AML-193 (cell line): ENCODE measurements around the gene MAP4K3.
"Not testable (repeated sequence)": the region's sequence is repeated elsewhere in the genome, so short reads cannot be mapped to it uniquely, and the experiment has no call there.

Source experiments
- DNase-seq, 2 experiments: peaks; one replicate each; lab custom pipeline; 2025; lab: John Stamatoyannopoulos, UW

The MAP4K3 gene

DNA sequence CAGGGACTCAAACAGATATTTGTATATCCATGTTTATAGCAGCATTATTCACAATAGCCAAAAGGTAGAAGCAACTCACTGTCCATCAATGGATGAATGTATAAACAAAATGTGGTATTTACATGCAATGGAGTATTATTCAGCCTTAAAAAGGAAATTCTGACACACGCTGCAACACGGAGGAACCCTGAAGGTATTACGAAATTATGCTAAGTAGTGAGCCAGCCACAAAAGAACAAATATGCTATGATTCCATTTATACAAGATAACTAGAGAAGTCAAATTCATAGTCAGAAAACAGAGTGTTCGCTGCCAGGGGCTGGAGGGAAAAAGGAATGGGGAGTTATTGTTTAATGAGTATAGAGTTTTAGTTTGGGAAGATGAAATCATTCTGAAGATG is 132.4 kb downstream of the MAP4K3 start:
- DNase-seq, result no peak

DNA sequence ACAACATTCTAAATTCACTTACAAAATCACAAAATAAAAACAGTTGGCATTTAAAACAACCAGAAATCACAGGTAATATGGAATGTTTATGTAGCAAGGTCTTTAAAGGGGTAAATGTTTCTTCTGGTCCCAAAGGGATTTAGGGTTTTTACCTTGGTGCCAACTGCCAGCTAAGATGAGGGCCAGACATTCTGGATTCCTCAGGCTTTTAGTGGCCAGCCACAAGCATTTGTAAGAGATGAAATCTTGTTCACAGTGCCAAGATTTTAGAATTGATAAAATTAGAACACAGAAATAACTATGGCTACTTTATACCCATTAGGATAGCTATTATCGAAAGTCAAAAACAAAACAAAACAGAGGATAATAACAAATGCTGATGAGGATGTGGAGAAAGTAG is 132.9 kb downstream of the MAP4K3 start:
- no peak for DNase-seq

DNA sequence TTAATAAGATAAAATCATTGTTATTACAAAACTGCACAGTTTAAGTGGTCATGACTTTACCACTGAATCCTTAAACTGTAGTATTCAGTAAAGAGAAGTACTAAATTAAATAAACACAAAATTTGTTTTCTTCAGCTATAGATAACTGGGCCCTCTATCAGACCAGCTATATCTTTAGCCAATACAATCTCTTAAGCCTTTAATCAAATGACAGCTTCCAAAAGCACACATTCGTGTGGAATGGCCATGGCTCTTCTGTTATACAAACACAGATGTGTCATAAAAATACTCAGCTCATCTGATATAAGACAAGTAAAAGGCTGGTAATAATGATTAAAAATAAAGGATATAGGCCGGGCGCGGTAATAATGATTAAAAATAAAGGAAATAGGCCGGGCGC is 135.7 kb downstream of the MAP4K3 start:
- DNase-seq, result no peak

DNA sequence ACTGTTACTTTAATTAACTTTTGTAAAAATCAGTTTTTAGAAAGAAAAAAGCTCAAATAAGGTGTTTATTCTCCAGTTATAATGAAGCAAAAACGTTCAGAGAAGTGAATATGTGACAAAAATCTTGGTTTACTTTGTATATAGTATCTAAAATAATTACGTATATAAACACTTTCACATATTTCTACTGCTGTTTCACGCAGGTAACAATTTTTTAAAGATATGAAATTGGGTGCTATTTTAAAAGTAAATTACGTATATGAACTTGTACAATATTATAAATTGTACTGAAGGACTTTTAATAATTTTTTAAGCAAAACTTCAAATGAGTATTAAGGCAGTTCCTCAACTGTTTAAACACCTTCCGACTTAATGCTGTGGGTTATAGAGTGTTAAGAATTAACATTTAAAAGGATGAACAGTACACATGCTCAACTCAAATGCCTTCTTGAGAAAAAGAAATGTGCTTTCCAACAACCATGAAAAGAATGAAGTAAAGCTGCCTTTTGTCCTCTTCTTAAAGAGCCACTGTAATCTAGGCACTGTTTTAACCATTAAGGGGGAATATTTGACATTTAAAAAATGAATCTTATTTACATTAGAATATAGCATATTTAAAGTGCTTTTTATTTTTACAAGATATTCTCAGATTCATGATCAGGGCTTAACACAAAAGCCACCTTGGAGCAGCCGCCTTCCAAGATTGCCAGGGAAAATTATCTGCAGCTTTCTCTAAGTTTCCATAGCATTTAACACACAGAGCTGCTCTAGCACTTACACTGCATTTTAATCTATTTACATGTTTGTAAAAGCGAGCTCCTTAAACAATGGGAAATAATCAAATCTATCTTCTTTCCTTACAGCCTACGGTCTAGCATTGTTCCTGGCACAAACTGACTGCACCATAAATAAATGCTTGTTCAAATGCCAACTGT is 136.8 kb downstream of the MAP4K3 start:
- no peak for DNase-seq

DNA sequence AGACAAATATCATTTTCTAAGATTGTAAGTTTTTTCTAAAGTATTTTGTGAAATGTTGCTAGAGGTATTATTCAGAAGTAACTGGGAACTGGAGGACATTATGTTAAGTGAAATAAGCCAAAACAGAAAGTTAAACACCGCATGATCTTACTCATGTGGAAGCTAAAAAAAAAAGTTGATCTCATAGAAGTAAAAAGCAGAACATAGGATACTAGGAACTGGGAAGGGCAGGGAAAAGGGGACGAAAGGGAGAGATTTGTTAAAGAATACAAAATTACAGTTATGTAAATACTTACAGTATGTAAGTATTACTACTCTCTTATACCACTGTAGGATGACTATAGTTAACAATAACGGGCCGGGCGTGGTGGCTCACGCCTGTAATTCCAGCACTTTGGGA is 146.7 kb downstream of the MAP4K3 start:
- DNase-seq, result no peak

DNA sequence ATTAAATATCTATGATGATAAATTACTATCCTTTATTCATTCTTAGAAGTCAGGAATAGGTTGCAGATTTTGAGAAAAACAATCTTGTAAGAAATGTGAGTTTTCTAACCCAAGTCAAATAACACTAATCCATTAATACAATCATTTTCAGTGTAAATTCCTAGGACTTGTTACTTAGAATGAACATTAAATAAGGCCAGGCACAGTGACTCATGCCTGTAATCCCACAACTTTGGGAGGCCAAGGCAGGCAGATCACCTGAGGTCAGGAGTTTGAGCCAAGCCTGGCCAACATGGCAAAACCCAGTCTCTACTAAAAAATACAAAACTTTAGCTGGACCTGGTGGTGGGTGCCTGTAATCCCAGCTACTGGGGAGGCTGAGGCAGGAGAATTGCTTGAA is 147.5 kb downstream of the MAP4K3 start:
- DNase-seq, result no peak

DNA sequence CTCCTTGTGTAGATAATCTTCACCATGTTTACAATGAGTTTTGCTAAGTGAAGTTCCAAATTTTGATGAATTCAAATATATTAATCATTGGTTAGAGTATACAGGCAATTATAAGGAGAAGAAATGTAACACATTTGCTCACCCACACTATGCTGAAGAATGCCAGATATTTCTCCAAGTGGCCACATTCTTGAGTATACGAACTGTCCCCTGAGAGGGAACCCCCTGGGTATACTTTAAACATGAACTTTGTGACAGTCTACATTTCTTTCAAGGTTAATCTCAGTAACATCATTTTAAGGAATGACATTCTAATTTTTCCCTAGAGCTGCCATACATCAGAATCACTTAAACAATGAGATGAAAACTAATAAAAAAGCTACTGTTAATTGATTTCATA is 153.5 kb downstream of the MAP4K3 start:
- DNase-seq, result no peak

DNA sequence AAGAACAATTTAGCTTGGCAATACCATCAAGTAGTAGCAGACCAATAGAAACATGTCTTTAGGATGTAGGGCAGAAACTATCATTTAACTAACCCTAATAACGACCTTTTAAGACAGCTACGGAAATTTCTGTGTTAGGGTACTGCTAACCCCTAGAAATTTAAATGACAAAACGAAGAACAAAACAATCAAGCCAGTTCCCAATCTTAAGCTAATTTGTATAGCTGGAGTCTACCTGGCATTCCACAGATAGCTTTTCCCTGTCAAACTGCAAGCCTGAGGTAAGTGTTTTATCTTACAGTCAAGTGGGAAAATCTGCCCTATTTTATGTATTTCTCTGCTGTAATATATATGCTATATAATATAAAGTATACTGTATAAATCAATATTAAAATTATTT is 155.7 kb downstream of the MAP4K3 start:
- DNase-seq, result no peak

DNA sequence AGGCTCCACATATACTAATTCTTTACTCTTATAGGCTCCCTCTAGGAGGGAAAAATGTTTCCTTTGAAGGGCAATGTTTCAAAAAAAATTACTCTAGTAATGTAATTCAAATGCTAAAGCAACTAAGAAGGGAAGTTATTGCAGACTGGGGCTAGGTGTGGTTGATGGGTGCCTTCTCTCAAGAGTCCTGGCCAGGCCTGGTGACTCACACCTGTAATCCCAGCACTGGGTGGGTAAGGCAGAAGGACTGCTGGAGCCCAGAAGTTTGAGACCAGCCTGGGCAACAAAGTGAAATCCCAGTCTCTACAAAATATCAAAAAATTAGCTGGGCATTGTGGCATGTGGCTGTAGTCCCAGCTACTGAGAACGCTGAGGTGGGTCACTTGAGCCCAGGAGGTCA is 162.1 kb downstream of the MAP4K3 start:
- no peak for DNase-seq

DNA sequence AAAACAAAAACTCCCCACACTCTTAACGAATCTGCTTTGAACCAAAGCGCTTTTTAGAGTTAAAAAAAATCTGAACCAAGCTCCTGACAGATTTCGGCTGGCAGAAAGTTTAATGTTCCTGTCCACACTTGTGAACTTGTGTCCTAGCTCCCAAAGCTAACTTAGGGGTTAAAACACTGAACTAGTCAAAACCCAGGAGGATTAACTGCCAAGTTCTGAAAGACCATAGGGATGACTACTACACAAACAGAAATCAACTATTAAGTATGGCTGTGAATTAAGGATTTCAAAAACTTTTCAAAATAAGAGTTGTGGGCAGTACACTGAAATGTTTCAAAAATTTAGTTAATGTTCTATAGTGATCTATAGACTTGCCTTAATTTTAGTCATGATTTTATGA is 167.1 kb downstream of the MAP4K3 start:
- no peak for DNase-seq

DNA sequence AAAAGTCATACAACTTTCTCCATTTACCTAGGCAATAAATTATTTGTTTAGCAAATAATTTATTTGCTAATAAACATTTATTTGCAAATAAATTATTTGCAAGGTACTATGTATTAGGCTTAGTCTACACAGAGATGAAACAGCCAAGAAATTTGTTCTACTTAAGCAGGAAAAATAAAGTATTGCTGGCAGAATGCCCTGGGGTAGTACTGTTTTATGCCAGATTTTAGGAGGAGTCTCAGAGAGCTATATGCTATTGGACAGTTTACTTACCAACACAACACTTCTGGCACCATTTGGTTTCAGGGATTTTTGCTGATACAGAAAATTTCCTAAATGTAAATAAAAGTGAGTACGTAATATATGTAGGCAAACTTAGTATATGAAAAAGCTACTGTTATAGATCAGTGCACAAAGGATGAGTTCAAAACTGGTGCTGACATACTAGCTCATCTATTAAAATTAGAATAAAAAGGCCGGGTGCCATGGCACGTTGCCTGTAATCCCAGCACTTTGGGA is 170.1 kb downstream of the MAP4K3 start:
- DNase-seq, result no peak

DNA sequence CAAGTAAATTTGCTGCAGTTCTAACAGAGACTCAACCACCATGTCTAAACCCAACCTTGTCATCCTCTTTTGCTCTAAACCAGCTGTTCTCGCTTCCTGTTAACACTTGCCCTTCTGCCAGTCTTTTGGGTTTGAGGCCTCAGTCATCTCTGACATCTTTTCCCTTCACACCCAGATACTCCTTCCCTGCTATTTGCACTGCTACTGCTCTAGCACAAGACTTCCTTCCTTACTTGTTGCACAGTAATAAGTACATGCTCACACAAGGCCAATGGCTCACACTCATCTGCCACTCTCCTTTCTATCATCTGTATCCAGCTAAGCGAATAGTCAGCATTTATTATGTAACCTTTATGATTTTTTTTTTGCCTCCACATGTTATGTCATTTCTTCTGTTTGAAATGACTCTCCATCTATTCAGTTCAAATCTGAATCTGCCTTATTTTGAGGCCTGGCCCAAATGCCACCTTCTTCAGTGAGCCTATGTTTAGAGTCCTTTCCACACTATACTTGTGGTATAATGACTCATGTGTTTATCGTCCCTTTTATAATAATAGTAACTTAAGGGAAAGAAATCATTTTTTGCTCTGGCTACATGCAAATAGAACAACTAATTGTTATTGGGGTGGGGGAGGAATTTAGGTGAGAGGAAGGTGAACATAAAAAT is 170.8 kb downstream of the MAP4K3 start:
- DNase-seq, result no peak

DNA sequence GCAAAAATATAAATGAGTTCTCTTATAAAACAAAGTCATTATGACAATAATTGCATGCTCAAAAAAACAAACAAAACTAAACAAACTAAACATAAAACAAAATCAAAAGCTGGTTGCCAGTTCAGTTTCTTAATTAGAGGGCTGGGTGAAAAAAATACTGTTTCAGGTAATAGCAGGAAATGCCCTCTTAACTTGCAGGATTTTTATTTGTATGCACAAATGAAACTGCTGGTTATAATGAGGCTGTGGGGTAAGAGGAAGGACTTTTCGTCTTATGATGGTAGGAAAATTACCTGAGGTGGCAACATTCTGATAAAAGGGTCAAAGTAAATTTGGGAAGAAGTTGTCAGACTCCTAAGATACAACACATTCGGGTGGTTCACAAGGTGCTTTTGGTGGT is 171.8 kb downstream of the MAP4K3 start:
- no peak for DNase-seq

DNA sequence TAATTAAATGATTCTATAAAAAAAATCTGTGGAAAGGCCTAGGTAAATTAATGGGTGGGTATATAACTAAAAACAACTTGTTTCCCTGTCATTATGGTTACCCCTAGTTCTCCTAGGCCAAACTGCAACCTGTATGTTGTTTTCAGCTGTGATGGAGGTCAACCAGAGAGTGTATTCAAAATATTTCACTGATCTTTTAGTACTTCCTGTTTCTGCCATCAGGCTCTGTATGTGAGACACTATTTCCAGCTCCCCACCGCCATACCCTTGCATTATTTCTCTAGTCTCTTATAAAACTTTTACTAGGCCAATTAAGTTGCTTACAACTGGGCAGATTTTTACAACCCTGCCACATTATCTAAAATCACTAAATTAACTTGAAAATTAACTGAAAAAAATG is 172.4 kb downstream of the MAP4K3 start:
- DNase-seq, result no peak

DNA sequence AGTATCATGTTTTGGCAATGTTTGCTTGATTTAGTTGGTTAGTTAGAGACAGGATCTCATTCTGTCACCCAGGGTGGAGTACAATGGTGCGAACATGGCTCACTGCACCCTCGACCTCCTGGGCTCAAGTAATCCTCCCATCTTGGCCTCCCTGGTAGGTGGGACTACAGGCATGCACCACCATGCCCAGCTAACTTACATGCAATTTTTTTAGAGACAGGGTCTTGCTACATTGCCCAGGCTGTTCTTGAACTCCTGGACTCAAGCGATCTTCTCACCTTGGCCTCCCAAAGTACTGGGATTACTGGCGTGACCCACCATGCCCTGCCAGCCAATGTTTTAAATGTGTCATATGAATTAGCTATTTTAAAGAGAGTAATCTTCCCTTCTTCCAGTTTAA is 177.0 kb downstream of the MAP4K3 start:
- no peak for DNase-seq

DNA sequence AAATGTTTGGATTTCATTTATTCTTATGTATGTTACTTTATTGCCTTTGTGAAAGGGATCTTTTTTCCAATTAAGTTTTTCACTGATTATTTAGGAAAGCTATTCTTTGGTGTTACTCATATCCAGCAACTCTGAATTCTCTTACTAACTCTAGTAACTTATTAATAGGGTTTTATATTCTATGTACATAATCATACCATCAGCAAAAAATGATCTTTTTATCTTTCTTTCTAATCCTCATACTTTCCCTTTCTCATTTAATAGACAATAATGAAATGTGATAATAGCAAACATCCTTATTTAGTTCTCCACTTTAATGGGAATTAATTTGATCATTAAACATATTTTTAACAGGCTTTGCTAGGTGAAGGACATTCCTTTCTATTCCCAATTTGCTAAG is 181.0 kb downstream of the MAP4K3 start:
- no peak for DNase-seq

DNA sequence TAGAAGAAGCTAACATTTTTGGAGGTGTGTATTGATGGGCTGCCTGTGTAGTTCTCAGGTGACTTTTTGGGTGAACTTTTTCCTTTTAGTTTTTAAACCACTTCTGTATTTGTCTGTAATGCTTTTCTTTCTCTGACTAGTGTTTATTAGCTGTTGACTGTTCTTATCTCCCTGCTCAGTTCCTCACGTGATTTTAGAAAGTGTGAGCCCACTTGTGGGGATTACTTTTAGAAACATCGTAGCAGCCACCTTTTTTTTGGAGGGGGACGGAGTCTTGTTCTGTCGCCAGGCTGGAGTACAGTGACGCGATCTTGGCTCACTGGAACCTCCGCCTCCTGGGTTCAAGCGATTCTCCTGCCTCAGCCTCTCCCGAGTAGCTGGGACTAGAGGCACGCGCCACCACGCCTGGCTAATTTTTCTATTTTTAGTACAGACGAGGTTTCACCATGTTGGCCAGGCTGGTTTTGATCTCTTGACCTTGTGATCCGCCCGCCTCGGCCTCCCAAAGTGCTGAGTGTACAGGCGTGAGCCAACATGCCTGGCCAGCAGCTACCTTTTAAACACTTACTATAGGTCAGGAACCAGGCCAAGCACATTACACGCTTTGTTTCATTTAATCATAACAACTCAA is 184.1 kb downstream of the MAP4K3 start:
- DNase-seq, result no peak

DNA sequence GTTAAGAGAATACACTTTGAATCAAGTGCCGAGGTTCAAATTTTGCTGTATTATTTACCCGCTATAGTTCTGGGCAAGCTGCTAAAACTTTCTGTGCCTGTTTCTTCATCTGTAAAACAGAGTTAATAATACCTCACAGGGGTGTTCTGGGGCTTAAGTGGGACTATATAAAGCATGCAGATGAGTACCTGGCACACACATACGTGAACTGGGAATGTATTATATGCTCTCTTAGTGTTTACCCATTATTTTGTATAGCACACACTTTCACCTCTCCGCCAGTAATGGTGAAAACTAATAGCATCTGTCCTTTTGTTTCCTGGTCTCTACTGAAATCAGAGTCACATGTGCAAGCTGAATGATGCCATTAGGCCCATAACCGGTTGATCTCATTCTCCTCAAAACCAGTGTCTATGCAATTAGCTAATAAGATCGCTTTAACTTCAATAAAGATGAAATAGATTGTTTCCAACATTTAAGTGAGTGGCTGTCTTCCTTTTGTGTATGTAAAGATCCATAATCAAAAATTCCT is 189.5 kb downstream of the MAP4K3 start:
- DNase-seq, result no peak

DNA sequence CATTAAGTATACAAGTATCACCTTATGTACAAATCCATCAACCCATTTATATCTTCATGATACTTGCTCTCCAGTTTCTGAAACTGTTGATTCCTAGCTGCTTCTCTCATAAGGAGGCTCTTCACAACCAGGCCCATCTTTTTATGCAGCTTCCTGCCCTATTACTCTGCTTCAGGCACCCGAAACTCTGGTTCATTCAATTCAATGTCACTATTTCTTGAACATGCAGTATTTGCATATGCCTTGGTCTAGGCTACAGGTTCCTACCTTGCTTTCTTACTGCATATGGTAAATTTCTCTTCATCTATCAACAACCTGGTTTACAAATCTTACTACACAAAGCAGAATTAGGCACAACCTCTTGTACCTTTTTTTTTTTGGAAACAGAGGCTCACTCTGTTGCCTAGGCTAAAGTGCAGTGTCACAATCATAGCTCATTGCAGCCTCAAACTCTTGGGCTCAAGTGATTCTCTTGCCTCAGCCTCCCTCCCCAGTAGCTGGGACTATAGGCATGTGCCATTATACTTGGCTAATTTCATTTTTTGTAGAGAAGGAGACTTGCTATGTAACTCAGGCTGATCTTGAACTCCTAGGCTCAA is 190.6 kb downstream of the MAP4K3 start:
- DNase-seq, result no peak

DNA sequence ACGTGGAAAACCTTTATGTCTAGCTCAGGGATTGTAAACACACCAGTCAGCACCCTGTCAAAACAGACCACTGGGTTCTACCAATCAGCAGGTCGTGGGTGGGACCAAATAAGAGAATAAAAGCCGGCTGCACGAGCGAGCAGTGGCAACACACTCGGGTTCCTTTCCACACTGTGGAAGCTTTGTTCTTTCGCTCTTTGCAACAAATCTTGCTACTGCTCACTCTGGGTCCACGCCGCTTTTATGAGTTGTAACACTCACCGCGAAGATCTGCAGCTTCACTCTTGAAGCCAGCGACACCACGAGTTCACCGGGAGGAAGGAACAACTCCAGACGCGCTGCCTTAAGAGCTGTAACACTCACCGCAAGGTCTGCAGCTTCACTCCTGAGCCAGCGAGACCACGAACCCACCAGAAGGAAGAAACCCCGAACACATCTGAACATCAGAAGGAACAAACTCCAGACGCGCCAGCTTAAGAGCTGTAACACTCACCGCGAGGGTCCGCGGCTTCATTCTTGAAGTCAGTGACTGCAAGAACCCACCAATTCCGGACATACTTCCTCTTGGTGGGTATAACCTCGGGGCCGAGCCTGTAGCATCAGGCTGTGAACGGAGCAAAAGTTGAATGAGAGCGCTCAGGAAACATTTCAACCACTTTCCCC is 192.0 kb downstream of the MAP4K3 start:
- DNase-seq, result peak; percentile 35 to 37

DNA sequence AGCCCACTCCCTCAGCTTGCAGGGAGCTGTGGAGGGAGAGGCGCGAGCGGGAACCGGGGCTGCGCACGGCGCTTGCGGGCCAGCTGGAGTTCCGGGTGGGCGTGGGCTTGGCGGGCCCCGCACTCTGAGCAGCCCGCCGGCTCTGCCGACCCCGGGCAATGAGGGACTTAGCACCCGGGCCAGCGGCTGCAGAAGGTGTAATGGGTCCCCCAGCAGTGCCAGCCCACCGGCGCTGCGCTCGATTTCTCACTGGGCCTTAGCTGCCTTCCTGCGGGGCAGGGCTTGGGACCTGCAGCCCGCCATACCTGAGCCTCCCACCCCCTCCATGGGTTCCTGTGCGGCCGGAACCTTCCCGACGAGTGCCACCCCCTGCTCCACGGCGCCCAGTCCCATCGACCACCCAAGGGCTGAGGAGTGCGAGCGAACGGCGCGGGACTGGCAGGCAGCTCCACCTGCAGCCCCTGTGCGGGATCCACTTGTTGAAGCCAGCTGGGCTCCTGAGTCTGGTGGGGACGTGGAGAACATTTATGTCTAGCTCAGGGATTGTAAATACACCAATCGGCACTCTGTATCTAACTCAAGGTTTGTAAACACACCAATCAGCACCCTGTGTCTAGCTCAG is 192.7 kb downstream of the MAP4K3 start:
- not testable (repeated sequence) for DNase-seq
